Measurements from ENCODE around the gene EXOSC2. TPM values are rescaled to one million over a fixed set of nuclear protein-coding genes. Genes with fewer than 3 reads are reported as not detected.

The EXOSC2 gene
- total RNA-seq, 1 experiment from 2014 or later, result 71.5 TPM

- no peak for TF ChIP-seq YY1 (IDR thresholded peaks at IDR 0.05; ENCODE audit: extremely low read depth, insufficient replicate concordance, low read depth, low read length)
- TF ChIP-seq ZNF274 (IDR thresholded peaks at IDR 0.05; ENCODE audit: low read depth, low read length), result no peak
- TF ChIP-seq REST (IDR thresholded peaks at IDR 0.05; ENCODE audit: low read depth), result no peak
- TF ChIP-seq SRF (IDR thresholded peaks at IDR 0.05; ENCODE audit: low read depth), result no peak
- no peak for TF ChIP-seq CBX3 (IDR thresholded peaks at IDR 0.05; ENCODE audit: low read depth)
- TF ChIP-seq POLR2A (IDR thresholded peaks at IDR 0.05; ENCODE audit: borderline replicate concordance, extremely low read depth, insufficient read depth, insufficient read length), result no peak
- no peak for TF ChIP-seq CTCF (IDR thresholded peaks at IDR 0.05 in 2 of 3, conservative IDR thresholded peaks at IDR 0.05 in 1 of 3; ENCODE audit: borderline replicate concordance in 1 of 3, insufficient read depth in 1 of 3, low read depth in 2 of 3, low read length in 2 of 3)
Measured at GRCh38 chr9:130745829-130746228, 52.2 kb downstream of the EXOSC2 start (continued).

- Histone ChIP-seq H4K20me1 (ENCODE audit: insufficient read depth) (no peaks in the 10 kb centered on the region), H3K4me2 (ENCODE audit: low read length) (no peak overlapping the region), H3K9me2 (ENCODE audit: insufficient read depth) (no peaks in the 10 kb centered on the region), H3K79me2 (ENCODE audit: insufficient read depth, low read length) (peaks cover 45% of the 10 kb centered on the region), H3K4me1 (ENCODE audit: control insufficient read depth in 1 of 2, insufficient read depth in 2 of 2, low read length in 2 of 2) (peaks cover 16 to 23% of the 10 kb centered on the region in 2 experiments), H3K9ac (ENCODE audit: low read length) (no peak overlapping the region), H3K9me3 (ENCODE audit: control insufficient read depth in 1 of 2, insufficient read depth in 1 of 2, low read depth in 1 of 2, low read length in 2 of 2) (no peaks in the 10 kb centered on the region), H2AFZ (ENCODE audit: low read depth, low read length, poor library complexity, severe bottlenecking) (no peak overlapping the region), H3K4me3 (replicated peaks in 1 of 2; ENCODE audit: low read depth in 1 of 2, low read length in 2 of 2) (no peak overlapping the region), H3K36me3 (ENCODE audit: control insufficient read depth in 1 of 2, insufficient read depth in 2 of 2, low read length in 2 of 2) (no peaks in the 10 kb centered on the region), H3K27me3 (ENCODE audit: insufficient read depth, low read length) (no peaks in the 10 kb centered on the region), H3K27ac (ENCODE audit: low read depth, low read length) (no peak overlapping the region)
- ChIA-PET CTCF (no interaction called here), RAD21 (ENCODE audit: low non-redundant PET in 1 of 2, low total read pairs in 2 of 2, uncharacterized antibody in 2 of 2, unreplicated experiment in 2 of 2) (no interaction called here), POLR2A (no interaction called here)
- ATAC-seq, result no peak
- no peak for DNase-seq (ENCODE audit: low read depth, low spot score)
- intact Hi-C loops (cut with micrococcal nuclease), result no loop called here
- no TSS peak for BruUV-seq (replicated peaks)
- TF ChIP-seq ZBTB33 (IDR thresholded peaks at IDR 0.05; ENCODE audit: extremely low read depth, insufficient replicate concordance, low read length), result no peak
- no peak for TF ChIP-seq SIN3A (IDR thresholded peaks at IDR 0.05; ENCODE audit: low read depth)
- no peak for TF ChIP-seq REST (IDR thresholded peaks at IDR 0.05; ENCODE audit: low read depth)
- TF ChIP-seq CEBPB (IDR thresholded peaks at IDR 0.05; ENCODE audit: low read depth), result no peak
- no peak for TF ChIP-seq CBX3 (IDR thresholded peaks at IDR 0.05; ENCODE audit: low read depth)
- no peak for TF ChIP-seq ZNF274 (IDR thresholded peaks at IDR 0.05; ENCODE audit: low read depth, low read length)
Measured at GRCh38 chr9:130746434-130747212, 53.0 kb downstream of the EXOSC2 start.
